ENCODE data around the gene CHIT1.

CHIT1 gene

GRCh38 chr1:203215573-203215972 is 13.9 kb downstream of the CHIT1 start:
- TF ChIP-seq CTCF (IDR thresholded peaks at IDR 0.05; ENCODE audit: borderline replicate concordance, insufficient read depth, low read depth, low read length) = no peak
- H3K4me3 ChIP-seq (ENCODE audit: low read depth, low read length) = no peak overlapping the region

- H3K4me3 ChIP-seq (ENCODE audit: low read depth, low read length) = no peak overlapping the region
- no peak for TF ChIP-seq CTCF (IDR thresholded peaks at IDR 0.05; ENCODE audit: borderline replicate concordance, insufficient read depth, low read depth, low read length)
Observed at GRCh38 chr1:203214871-203215270, 14.6 kb downstream of the CHIT1 start.

- no peak for TF ChIP-seq CTCF (IDR thresholded peaks at IDR 0.05; ENCODE audit: borderline replicate concordance, insufficient read depth, low read depth, low read length)
- H3K4me3 ChIP-seq (ENCODE audit: low read depth, low read length) = no peak overlapping the region
Observed at GRCh38 chr1:203213126-203213525, 16.3 kb downstream of the CHIT1 start.

- no peak overlapping the region for H3K4me3 ChIP-seq (ENCODE audit: low read depth, low read length)
- no peak for TF ChIP-seq CTCF (IDR thresholded peaks at IDR 0.05; ENCODE audit: borderline replicate concordance, insufficient read depth, low read depth, low read length)
Observed at GRCh38 chr1:203211812-203212211, 17.7 kb downstream of the CHIT1 start.

- no peak for TF ChIP-seq CTCF (IDR thresholded peaks at IDR 0.05; ENCODE audit: borderline replicate concordance, insufficient read depth, low read depth, low read length)
- H3K4me3 ChIP-seq (ENCODE audit: low read depth, low read length) = no peak overlapping the region
Observed at GRCh38 chr1:203210988-203211387, 18.5 kb downstream of the CHIT1 start.

- no peak for TF ChIP-seq CTCF (IDR thresholded peaks at IDR 0.05; ENCODE audit: borderline replicate concordance, insufficient read depth, low read depth, low read length)
Observed at GRCh38 chr1:203210350-203210749, 19.1 kb downstream of the CHIT1 start.

GRCh38 chr1:203208181-203208580 is 21.3 kb downstream of the CHIT1 start:
- H3K4me3 ChIP-seq (ENCODE audit: low read depth, low read length) = no peak overlapping the region
- TF ChIP-seq CTCF (IDR thresholded peaks at IDR 0.05; ENCODE audit: borderline replicate concordance, insufficient read depth, low read depth, low read length) = no peak

More at GRCh38 chr1:203210350-203210749, 19.1 kb downstream of the CHIT1 start:
- no peak overlapping the region for H3K4me3 ChIP-seq (ENCODE audit: low read depth, low read length)
